Stimulated activated CD4-positive, alpha-beta T cell treated with anti-CD3 and anti-CD28 coated beads, Interleukin-12 subunit alpha, Interleukin-12 subunit beta, amount 100 ng/mL, for 4 hours (primary cell): ENCODE data around the gene TAF4.

ENCODE experiments used
- DNase-seq: peaks from one replicate; pipeline ENCODE4 v3.0.0-alpha.2; 2020

The TAF4 gene

GRCh38 chr20:61929561-61929960, 136.1 kb downstream of the TAF4 start:
- no peak for DNase-seq

GRCh38 chr20:61927826-61928541, 137.7 kb downstream of the TAF4 start:
- DNase-seq, result no peak

GRCh38 chr20:61927193-61927825, 138.4 kb downstream of the TAF4 start:
- DNase-seq, result no peak

- no peak for DNase-seq
These were observed 138.9 kb downstream of the TAF4 start for GRCh38 chr20:61926796-61927192.

- no peak for DNase-seq
These were observed 139.4 kb downstream of the TAF4 start for GRCh38 chr20:61926253-61926613.

- no peak for DNase-seq
These were observed 140.0 kb downstream of the TAF4 start for GRCh38 chr20:61925555-61926252.

- no peak for DNase-seq
These were observed 140.7 kb downstream of the TAF4 start for GRCh38 chr20:61924858-61925554.
